Panc1 (cell line): Measurements from ENCODE around the gene ZNF669. TPM values are rescaled to one million over a fixed set of nuclear protein-coding genes. Genes with fewer than 3 reads are reported as not detected.

Experiments
- ATAC-seq: fragments of 200-7000 bp; cut with Tn5 transposase; 2 replicates; pipeline ENCODE4 v1.9.1; 2020; ENCODE audit warnings: mild to moderate bottlenecking, moderate library complexity
- BruUV-seq: library from RNA; stranded (reverse); fragments of 400-500 nt; replicated peaks from 2 replicates; lab custom pipeline; 2021; lab: Mats Ljungman, UMichigan
- CTCF ChIA-PET: fragments of 300-600 bp; sonication (Branson Sonifier 250); formaldehyde crosslinking; loops from one replicate; lab custom pipeline; 2022; ENCODE audit warnings: antibody characterized with exemption; lab: Charles Lee
- POLR2A ChIA-PET: fragments of 300-600 bp; sonication (Branson Sonifier 250); formaldehyde crosslinking; loops from one replicate; lab custom pipeline; 2022; ENCODE audit warnings: antibody characterized with exemption; lab: Charles Lee
- DNase-seq: peaks from one replicate; pipeline ENCODE4 v3.0.0-alpha.2; 2010; ENCODE audit warnings: low read depth, low spot score
- H3K27ac ChIP-seq: 2 replicates; pipeline ENCODE4 v1.5.1; 2011; ENCODE audit warnings: mild to moderate bottlenecking, low read length, inconsistent platforms
- H3K27me3 ChIP-seq: fragments of 200-500 bp; sonication (Bioruptor generic); 2 replicates; pipeline ENCODE4 v1.6.0; 2014; ENCODE audit warnings: low read length, inconsistent platforms; ENCODE audit not compliant: control insufficient read depth, insufficient read depth
- H3K36me3 ChIP-seq: fragments of 200-500 bp; sonication (Bioruptor generic); 2 replicates; pipeline ENCODE4 v1.5.1; 2014; ENCODE audit warnings: inconsistent platforms, mild to moderate bottlenecking, low read length, moderate library complexity; ENCODE audit not compliant: control insufficient read depth, insufficient read depth
- H3K4me1 ChIP-seq: 2 replicates; pipeline ENCODE4 v1.5.1; 2011; ENCODE audit warnings: inconsistent platforms, mild to moderate bottlenecking, low read length, moderate library complexity; ENCODE audit not compliant: control insufficient read depth, insufficient read depth
- H3K4me3 ChIP-seq, 2 experiments: 2 replicates each; pipeline ENCODE4 v1.5.1; 2011 to 2012; ENCODE audit warnings: low read depth in 2 of 2, low read length in 2 of 2, mild to moderate bottlenecking in 2 of 2, inconsistent platforms in 1 of 2, moderate library complexity in 1 of 2
- H3K9me3 ChIP-seq: fragments of 200-500 bp; sonication (Bioruptor generic); 2 replicates; pipeline ENCODE4 v1.5.1; 2014; ENCODE audit warnings: low read depth, mild to moderate bottlenecking, inconsistent platforms, low read length, moderate library complexity; ENCODE audit not compliant: control insufficient read depth, insufficient read depth
- CTCF ChIP-seq: fragments of 450-650 bp; IDR thresholded peaks from 2 replicates; pipeline ENCODE4 v1.5.1; 2017; ENCODE audit warnings: mild to moderate bottlenecking
- POLR2AphosphoS5 ChIP-seq: IDR thresholded peaks from 2 replicates; pipeline ENCODE4 v1.6.1; 2012; ENCODE audit warnings: mild to moderate bottlenecking, low read depth, low read length, moderate library complexity
- REST ChIP-seq, 2 experiments: IDR thresholded peaks; 2 replicates each; pipeline ENCODE4 v1.6.1; 2011 to 2012; ENCODE audit warnings: low read depth in 2 of 2, control low read depth in 1 of 2, low read length in 1 of 2, mild to moderate bottlenecking in 1 of 2, moderate library complexity in 1 of 2; ENCODE audit not compliant: insufficient read depth in 1 of 2
- SIN3A ChIP-seq: IDR thresholded peaks from 2 replicates; pipeline ENCODE4 v1.6.1; 2012; ENCODE audit warnings: low read depth, mild to moderate bottlenecking, low read length, moderate library complexity, borderline replicate concordance; ENCODE audit not compliant: insufficient read depth
- TCF7L2 ChIP-seq: IDR thresholded peaks from 2 replicates; pipeline ENCODE4 v1.6.1; 2011; ENCODE audit warnings: mild to moderate bottlenecking, low read depth, low read length, inconsistent platforms
- in situ Hi-C: cut with HindIII; loops from 2 replicates; pipeline ENCODE4 v1.10.0; 2016; ENCODE audit warnings: low sequenced_read_pairs, low pct_unique_long_range_greater_than_20kb
- intact Hi-C: fragments of 100-400 bp; cut with micrococcal nuclease; formaldehyde crosslinking; loops from one replicate; pipeline ENCODE4 v1.10.0; 2022; ENCODE audit not compliant: unreplicated experiment
- total RNA-seq: library from RNA; stranded (reverse); gene quantifications from one replicate; pipeline ENCODE4 v1.2.1, GENCODE V29; 2021; ENCODE audit not compliant: unreplicated experiment

Gene ZNF669
- total RNA-seq, 1 experiment from 2014 or later, result 13.9 TPM

GRCh38 chr1:247096958-247097357, 7.2 kb downstream of the ZNF669 start:
- H3K36me3 ChIP-seq, result peaks cover 16% of the 10 kb centered on the region
- H3K4me3 ChIP-seq, result no peak overlapping the region
- BruUV-seq, result no TSS peak
- ChIA-PET CTCF (no interaction called here), POLR2A (no interaction called here)
- H3K27ac ChIP-seq, result no peak overlapping the region
- TF ChIP-seq POLR2AphosphoS5, result no peak
- no peak for TF ChIP-seq TCF7L2
- no peak for TF ChIP-seq CTCF
- no peak for TF ChIP-seq REST (IDR thresholded peaks at IDR 0.05; ENCODE audit: insufficient read depth in 1 of 2, low read depth in 2 of 2, low read length in 1 of 2)
- DNase-seq (no peak), ATAC-seq (peak; percentile 42; the same call in 1 of the 2 replicates)
- peaks cover 32% of the 10 kb centered on the region for H3K9me3 ChIP-seq
- H3K4me1 ChIP-seq, result no peaks in the 10 kb centered on the region
- H3K27me3 ChIP-seq, result no peaks in the 10 kb centered on the region
- in situ Hi-C loops, result no loop called here
- intact Hi-C loops, result no loop called here

GRCh38 chr1:247096544-247096943, 7.6 kb downstream of the ZNF669 start:
- H3K4me1 ChIP-seq, result no peaks in the 10 kb centered on the region
- no peak overlapping the region for H3K4me3 ChIP-seq
- H3K27ac ChIP-seq, result no peak overlapping the region
- peaks cover 28% of the 10 kb centered on the region for H3K9me3 ChIP-seq
- H3K27me3 ChIP-seq, result no peaks in the 10 kb centered on the region
- no TSS peak for BruUV-seq
- H3K36me3 ChIP-seq, result peaks cover 12% of the 10 kb centered on the region
- intact Hi-C loops (no loop called here), in situ Hi-C loops (no loop called here)
- DNase-seq (no peak), ATAC-seq (peak; percentile 56; the same call in 1 of the 2 replicates)
- POLR2A ChIA-PET, result no interaction called here
- CTCF ChIA-PET, result no interaction called here
- no peak for TF ChIP-seq POLR2AphosphoS5
- TF ChIP-seq SIN3A, result no peak
- TF ChIP-seq REST (IDR thresholded peaks at IDR 0.05; ENCODE audit: insufficient read depth in 1 of 2, low read depth in 2 of 2, low read length in 1 of 2), result no peak
- TF ChIP-seq TCF7L2, result no peak
- no peak for TF ChIP-seq CTCF
